Non-pigmented ciliary epithelial cell (primary cell): ENCODE data around the gene ZNF483.
"Not testable (repeated sequence)": the region's sequence is repeated elsewhere in the genome, so short reads cannot be mapped to it uniquely, and the experiment has no call there.

Experiments
- DNase-seq: peaks from one replicate; pipeline ENCODE4 v3.0.0-alpha.2; 2010; ENCODE audit warnings: low read depth

Gene ZNF483

DNA sequence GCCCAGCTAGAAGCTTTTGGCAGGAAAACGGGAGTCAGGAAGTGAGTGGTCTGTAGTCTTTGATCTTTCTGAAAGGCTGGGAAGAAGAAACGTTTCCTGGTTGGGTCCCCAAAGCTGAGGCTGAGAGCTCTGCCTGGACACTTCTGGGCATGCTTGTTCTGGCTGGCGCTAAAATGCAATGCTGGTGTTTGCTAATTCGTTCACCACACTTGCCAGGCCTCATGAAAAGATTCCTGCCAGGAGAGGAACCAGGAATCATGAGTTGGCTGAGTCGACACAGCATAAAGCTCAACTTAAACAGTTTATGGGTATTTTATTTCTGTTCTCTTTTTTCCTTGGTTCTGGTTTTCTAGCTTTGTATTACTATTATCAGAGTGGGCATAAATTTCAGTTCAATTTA lies 85.2 kb downstream of the ZNF483 start:
- no peak for DNase-seq

DNA sequence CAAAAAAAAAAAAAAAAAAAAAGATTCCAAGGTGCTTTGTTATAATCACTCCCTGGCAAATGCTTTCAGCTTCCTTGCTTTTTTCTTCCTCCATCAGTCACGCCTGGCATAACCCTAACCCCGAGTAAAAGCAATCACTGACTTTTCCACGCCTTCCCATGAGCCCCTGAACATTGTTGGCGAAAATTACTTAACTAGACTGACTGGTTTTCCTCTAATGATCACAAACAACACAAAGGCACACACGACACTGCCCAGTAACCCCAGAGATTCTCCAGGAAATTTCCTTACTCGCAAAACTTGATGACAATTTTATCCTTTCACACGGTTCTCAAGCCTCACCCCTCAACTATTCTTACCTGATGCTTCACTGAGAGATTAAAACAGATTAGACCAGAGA lies 85.9 kb downstream of the ZNF483 start:
- DNase-seq, result no peak

DNA sequence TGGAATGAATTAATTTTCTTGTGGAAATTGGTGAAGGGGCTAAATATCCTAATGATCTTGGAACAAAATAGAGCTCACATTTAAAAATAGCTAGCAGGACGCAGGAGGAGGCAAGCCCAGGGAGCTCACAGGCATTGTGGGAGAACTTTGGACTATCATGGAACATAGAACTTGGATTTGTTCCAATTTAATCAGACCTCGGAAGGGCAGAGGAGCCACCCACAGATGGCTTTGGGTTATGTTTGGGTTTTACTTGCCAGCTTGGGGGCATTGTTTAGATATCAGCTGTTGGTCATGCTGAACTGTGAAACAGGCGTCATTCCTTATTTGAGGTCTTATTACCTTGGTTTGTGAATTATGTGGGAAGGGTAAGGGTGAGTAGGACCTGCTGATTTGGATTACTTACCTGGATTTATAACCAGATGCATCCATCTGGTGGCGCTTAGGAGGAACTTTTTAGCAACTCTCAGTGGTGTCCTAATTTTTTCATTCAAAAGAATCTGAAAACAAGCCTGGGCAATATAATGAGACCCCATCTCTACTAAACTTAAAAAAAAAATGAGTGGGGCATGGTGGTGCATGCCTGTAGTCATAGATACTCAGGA lies 88.6 kb downstream of the ZNF483 start:
- DNase-seq, result no peak

DNA sequence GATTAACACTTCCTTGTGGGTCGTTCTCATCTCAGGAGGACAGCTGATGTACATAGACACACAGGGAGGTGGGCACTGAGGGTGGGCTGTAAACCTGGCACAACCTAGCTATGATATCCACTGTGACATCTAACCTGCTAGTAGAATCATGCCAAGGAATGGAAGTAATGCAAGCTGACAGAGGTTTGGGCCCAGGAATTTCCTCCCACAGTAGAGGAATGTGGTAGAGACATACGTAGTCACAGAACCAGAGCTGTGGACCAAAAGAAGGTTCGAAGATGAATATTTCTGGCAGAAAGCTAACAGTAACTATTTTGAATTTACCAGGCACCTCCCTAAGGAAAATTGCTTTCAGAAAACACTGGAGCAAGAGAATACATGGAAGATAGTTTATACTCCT lies 90.9 kb downstream of the ZNF483 start:
- no peak for DNase-seq

DNA sequence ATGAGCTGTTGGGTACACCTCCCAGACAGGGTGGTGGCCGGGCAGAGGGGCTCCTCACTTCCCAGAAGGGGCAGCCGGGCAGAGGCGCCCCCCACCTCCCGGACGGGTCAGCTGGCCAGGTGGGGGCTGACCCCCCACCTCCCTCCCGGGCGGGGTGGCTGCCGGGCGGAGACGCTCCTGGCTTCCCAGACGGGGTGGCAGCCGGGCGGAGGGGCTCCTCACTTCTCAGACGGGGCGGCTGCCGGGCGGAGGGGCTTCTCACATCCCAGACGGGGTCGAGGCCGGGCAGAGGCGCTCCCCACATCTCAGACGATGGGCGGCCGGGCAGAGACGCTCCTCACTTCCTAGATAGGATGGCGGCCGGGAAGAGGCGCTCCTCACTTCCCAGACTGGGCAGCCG lies 92.4 kb downstream of the ZNF483 start:
- DNase-seq, result not testable (repeated sequence)

DNA sequence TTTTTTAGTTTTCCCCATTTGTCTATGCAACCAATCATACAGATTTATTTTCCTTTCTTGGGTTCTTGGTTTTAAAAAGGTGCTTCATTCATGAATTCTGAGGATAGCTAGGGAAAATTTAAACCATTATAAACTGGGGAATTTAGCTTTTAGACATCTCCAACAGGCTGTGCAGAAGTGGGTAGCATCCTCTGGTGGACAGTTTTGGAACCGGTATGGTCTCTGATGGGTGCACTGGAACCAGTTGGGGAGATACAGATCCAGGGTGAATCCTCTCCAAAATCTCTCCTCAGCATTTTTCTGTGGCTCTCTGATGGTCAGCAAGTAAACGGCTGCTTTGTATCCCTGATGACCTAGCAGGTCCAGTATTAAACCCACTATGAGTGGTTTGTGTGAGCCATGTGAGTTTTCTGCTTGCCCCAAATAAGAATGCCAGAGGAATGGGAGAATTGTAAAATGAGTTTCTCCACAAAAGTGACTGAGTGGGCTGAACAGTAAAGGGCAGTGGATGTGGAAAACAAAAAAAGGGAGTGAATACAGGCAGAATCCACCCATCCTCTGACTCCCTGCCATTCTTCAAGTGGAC lies 97.0 kb downstream of the ZNF483 start:
- no peak for DNase-seq

DNA sequence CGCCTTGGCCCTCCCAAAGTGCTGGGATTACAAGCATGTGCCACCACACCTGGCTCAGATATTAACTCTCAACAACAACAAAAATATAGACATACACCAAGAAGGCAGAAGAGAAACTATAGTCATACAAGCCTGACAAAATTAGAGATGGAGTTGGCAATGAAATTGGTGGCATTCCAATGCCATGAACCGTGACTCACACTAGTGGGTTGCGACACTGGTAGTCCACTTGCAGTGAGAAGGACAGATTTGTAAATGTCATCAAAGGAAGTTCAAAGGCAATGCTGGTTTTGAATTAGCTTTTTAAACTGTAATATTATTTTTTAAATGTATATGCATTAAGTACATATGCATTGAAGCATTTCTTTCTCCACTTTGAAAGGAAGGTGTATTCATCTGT lies 97.6 kb downstream of the ZNF483 start:
- no peak for DNase-seq
